OCI-LY7 (cell line): ENCODE results near the gene WDR54. TPM values are rescaled to one million over a fixed set of nuclear protein-coding genes. Genes with fewer than 3 reads are reported as not detected.

Source experiments
- BruUV-seq: library from RNA; stranded (reverse); fragments of 400-500 nt; replicated peaks from 2 replicates; lab custom pipeline; 2021; lab: Mats Ljungman, UMichigan
- CTCF ChIA-PET: fragments of 300-600 bp; sonication (Branson Sonifier 250); formaldehyde crosslinking; loops from one replicate; lab custom pipeline; 2022; ENCODE audit warnings: antibody characterized with exemption; ENCODE audit not compliant: unreplicated experiment; lab: Charles Lee
- POLR2A ChIA-PET: fragments of 300-600 bp; sonication (Branson Sonifier 250); formaldehyde crosslinking; loops from one replicate; lab custom pipeline; 2022; ENCODE audit warnings: antibody characterized with exemption; lab: Charles Lee
- DNase-seq: peaks from one replicate; pipeline ENCODE4 v3.0.0-alpha.2; 2015; ENCODE audit warnings: low spot score
- H2AFZ ChIP-seq: fragments of 200-600 bp; sonication (generic), shearing (Covaris generic); 2 replicates; pipeline ENCODE4 v1.6.1; 2014; ENCODE audit warnings: mild to moderate bottlenecking, antibody characterized with exemption, low read length, moderate library complexity
- H3K27ac ChIP-seq: fragments of 200-600 bp; sonication (generic); 2 replicates; pipeline ENCODE4 v1.5.1; 2014; ENCODE audit warnings: mixed run types, low read depth, mild to moderate bottlenecking, moderate library complexity, low read length, inconsistent platforms; ENCODE audit not compliant: poor library complexity, severe bottlenecking
- H3K36me3 ChIP-seq: fragments of 200-600 bp; sonication (generic); 2 replicates; pipeline ENCODE4 v1.6.1; 2014; ENCODE audit warnings: mild to moderate bottlenecking, antibody characterized with exemption, low read length, moderate library complexity, mixed read lengths; ENCODE audit not compliant: insufficient read depth
- H3K4me1 ChIP-seq: fragments of 200-600 bp; sonication (generic); 2 replicates; pipeline ENCODE4 v1.5.1; 2014; ENCODE audit warnings: mild to moderate bottlenecking, low read length; ENCODE audit not compliant: insufficient read depth, poor library complexity, severe bottlenecking
- H3K4me2 ChIP-seq: fragments of 200-600 bp; sonication (generic); 2 replicates; pipeline ENCODE4 v1.6.1; 2014; ENCODE audit warnings: mild to moderate bottlenecking, low read length
- H3K4me3 ChIP-seq: fragments of 200-600 bp; sonication (generic); 2 replicates; pipeline ENCODE4 v1.5.1; 2014; ENCODE audit warnings: mild to moderate bottlenecking, low read depth, low read length; ENCODE audit not compliant: poor library complexity, severe bottlenecking
- H3K79me2 ChIP-seq: fragments of 200-600 bp; sonication (generic); 2 replicates; pipeline ENCODE4 v1.6.1; 2016; ENCODE audit warnings: low read depth, mild to moderate bottlenecking, low read length, moderate library complexity, mixed read lengths; ENCODE audit not compliant: insufficient read depth
- H3K9me2 ChIP-seq: fragments of 200-600 bp; sonication (generic); 2 replicates; pipeline ENCODE4 v1.6.1; 2016; ENCODE audit warnings: mild to moderate bottlenecking, low read length, mixed read lengths; ENCODE audit not compliant: insufficient read depth
- H3K9me3 ChIP-seq: fragments of 200-600 bp; sonication (generic); 2 replicates; pipeline ENCODE4 v1.6.1; 2014; ENCODE audit warnings: mild to moderate bottlenecking, mixed run types, low read length, mixed read lengths
- H4K20me1 ChIP-seq: fragments of 200-600 bp; sonication (generic); 2 replicates; pipeline ENCODE4 v1.6.1; 2014; ENCODE audit warnings: mild to moderate bottlenecking, antibody characterized with exemption, low read length, moderate library complexity, mixed read lengths; ENCODE audit not compliant: insufficient read depth
- CTCF ChIP-seq: fragments of 200-600 bp; sonication (generic); conservative IDR thresholded peaks from 2 replicates; pipeline ENCODE4 v1.5.1; 2014; ENCODE audit warnings: mild to moderate bottlenecking, antibody characterized with exemption, low read length, moderate library complexity, mixed read lengths
- EZH2phosphoT487 ChIP-seq: fragments of 200-600 bp; sonication (generic); IDR thresholded peaks from 2 replicates; pipeline ENCODE4 v1.6.1; 2018; ENCODE audit warnings: low read depth, borderline replicate concordance, mild to moderate bottlenecking, mixed run types, antibody characterized with exemption, low read length, moderate library complexity, mixed read lengths
- intact Hi-C: fragments of 100-400 bp; cut with micrococcal nuclease; formaldehyde crosslinking; loops from one replicate; pipeline ENCODE4 v1.10.0; 2022; ENCODE audit not compliant: unreplicated experiment
- total RNA-seq, 2 experiments: library from RNA; depleted of rRNA in 1 of 2; stranded (reverse); fragments of >200 nt in 1 of 2; shearing (Covaris generic) in 1 of 2; gene quantifications; 2 replicates each; pipeline ENCODE4 v1.2.3, GENCODE V29; 2014 to 2022

The WDR54 gene
- total RNA-seq, 2 experiments from 2014 or later, result 64.7 to 89.5 TPM

- peak; percentile 97 for DNase-seq
- Histone ChIP-seq H3K4me3 (peak within 1 kb of the TSS; percentile 85), H3K79me2 (peaks cover 7% of the 10 kb centered on the region; the same call in 1 of the 2 replicates), H3K4me2 (peak within 1 kb of the TSS; percentile 89), H3K27ac (peak within 1 kb of the TSS; percentile 81), H3K4me1 (peaks cover 16% of the 10 kb centered on the region), H2AFZ (peak within 1 kb of the TSS; percentile 75), H4K20me1 (no peaks in the 10 kb centered on the region), H3K9me3 (no peaks in the 10 kb centered on the region), H3K9me2 (no peaks in the 10 kb centered on the region), H3K36me3 (peaks cover 26% of the 10 kb centered on the region)
- BruUV-seq, result TSS peak; percentile 93
- intact Hi-C loops, result no loop called here
- TF ChIP-seq EZH2phosphoT487 (no peak), CTCF (0 out of 2 replicates have a peak, but pooled peaks have one; percentile 20)
- ChIA-PET CTCF (no interaction called here), POLR2A (interaction anchor here (1.3 to 3.2 kb wide), 5 partner anchors 11 to 60 kb away, joined by 3 to 25 read pairs (median 4); partner anchors contain the start of genes AUP1, CCDC142, HTRA2 and TTC31)
Measured at GRCh38 chr2:74472086-74472944, 50.8 kb downstream of the WDR54 start, which contains the start of gene MRPL53. Gene MRPL53, minus strand, starts transcription at chr2:74472680. Its CDS starts 20 bp downstream, at chr2:74472660.

- ChIA-PET CTCF (interaction anchor here (0.6 kb wide), 1 partner anchor 15 kb away, joined by 6 read pairs; the partner anchor contains the start of gene WBP1), POLR2A (interaction anchor here (0.6 to 3.2 kb wide), 8 partner anchors 10 to 525 kb away, joined by 3 to 25 read pairs (median 4); partner anchors contain the start of genes AUP1, CCDC142, HTRA2 and TTC31)
- H3K36me3 ChIP-seq, result peaks cover 31% of the 10 kb centered on the region
- no peaks in the 10 kb centered on the region for H4K20me1 ChIP-seq
- intact Hi-C loops, result no loop called here
- no peaks in the 10 kb centered on the region for H3K9me2 ChIP-seq
- peaks cover 16% of the 10 kb centered on the region for H3K4me1 ChIP-seq
- peak overlapping the region; percentile 89 for H3K4me2 ChIP-seq
- H3K9me3 ChIP-seq, result no peaks in the 10 kb centered on the region
- peak overlapping the region; percentile 85 for H3K4me3 ChIP-seq
- TF ChIP-seq EZH2phosphoT487 (no peak), CTCF (no peak)
- no peak for DNase-seq
- peaks cover 7% of the 10 kb centered on the region; the same call in 1 of the 2 replicates for H3K79me2 ChIP-seq
- peak overlapping the region; percentile 75 for H2AFZ ChIP-seq
- TSS peak; percentile 95 for BruUV-seq
- peak overlapping the region; percentile 81 for H3K27ac ChIP-seq
Measured at GRCh38 chr2:74472945-74473258, 51.4 kb downstream of the WDR54 start.
